Left colon (tissue), 2 donors: ENCODE results near the gene TMEM9B. TPM values are rescaled to one million over a fixed set of nuclear protein-coding genes. Genes with fewer than 3 reads are reported as not detected.
"Not testable (repeated sequence)": the region's sequence is repeated elsewhere in the genome, so short reads cannot be mapped to it uniquely, and the experiment has no call there.

Source experiments
- ATAC-seq: fragments of 200-7000 bp; cut with Tn5 transposase; one replicate; pipeline ENCODE4 v1.9.1; 2020; ENCODE audit warnings: mild to moderate bottlenecking, moderate library complexity
- DNase-seq, 2 donors: peaks; one replicate each; pipeline ENCODE4 v3.0.0-alpha.2; 2020
- intact Hi-C, 2 donors: fragments of 100-400 bp; cut with DNase I in 1 of 2; cut with micrococcal nuclease in 1 of 2; formaldehyde crosslinking; loops; one replicate each; pipeline versions ENCODE4 v1.11.2 to v1.14.0; 2022; cut with DNase I, micrococcal nuclease
- total RNA-seq, 2 donors: library from RNA; stranded (reverse); fragmentation: NEBNext Ultra II Directional; extraction: Animal tissue kit (Norgen Biotek cat#: 25700); gene quantifications; one replicate each; pipeline ENCODE4 v1.2.1, GENCODE V29; 2021
- donor health status: DM: no; HTN: no; CAD: no.
- donor health status: DM: yes; HTN: yes; CAD: no.

The TMEM9B gene
- total RNA-seq, 2 donors from 2014 or later = 90.2 to 90.8 TPM

DNA sequence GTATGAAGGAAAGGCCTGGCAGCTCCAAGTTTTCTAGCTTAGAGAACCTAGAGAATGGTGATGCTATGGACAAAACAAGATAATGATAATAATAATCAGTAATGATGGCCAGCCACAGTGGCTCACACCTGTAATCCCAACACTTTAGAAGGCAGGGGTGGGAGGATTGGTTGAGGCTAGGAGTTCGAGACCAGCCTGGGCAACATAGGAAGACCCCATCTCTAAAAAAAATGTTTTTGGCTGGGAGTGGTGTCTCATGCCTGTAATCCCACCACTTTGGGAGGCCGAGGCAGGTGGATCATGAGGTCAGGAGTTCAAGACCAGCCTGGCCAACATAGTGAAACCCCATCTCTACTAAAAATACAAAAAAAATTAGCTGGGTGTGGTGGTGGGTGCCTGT lies 28.5 kb downstream of the TMEM9B start:
- DNase-seq, ATAC-seq, intact Hi-C loops: not testable (repeated sequence)

DNA sequence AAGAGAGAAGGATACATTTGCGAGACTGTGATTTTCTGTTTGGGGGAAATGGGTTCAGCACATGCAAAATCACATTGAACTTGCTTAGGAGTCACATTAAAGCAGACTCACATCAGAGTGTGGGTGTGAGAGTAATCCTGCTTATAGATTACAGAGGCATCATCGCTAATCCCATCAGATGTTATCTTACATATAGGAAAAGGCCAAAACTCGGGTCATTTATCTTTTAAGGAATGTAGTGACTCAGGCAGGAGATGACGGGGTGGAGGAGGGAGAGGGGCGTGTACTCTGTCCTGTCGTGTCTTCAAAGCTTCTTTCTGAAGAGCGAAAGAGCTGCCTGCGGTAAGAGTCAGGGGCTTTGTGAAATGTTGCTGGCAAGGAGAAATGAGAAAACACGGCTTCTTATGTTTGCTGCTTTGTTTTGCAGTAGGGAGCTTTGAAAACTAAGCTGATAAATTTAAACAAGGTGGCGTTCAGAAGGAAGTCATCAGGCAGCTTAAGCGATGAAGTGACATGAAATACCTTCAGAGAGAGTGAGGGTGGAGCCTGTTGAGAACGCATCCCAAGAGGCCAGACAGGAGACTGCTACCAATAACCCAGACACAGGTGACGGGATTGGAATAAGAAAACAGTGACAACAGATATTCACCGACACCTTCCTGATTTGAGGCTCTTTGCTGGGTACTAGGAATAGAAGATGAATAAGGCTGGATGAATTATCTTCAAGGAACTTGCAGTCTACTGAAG lies 29.3 kb downstream of the TMEM9B start:
- intact Hi-C loops = no loop called here
- no peak for ATAC-seq
- no peak for DNase-seq

DNA sequence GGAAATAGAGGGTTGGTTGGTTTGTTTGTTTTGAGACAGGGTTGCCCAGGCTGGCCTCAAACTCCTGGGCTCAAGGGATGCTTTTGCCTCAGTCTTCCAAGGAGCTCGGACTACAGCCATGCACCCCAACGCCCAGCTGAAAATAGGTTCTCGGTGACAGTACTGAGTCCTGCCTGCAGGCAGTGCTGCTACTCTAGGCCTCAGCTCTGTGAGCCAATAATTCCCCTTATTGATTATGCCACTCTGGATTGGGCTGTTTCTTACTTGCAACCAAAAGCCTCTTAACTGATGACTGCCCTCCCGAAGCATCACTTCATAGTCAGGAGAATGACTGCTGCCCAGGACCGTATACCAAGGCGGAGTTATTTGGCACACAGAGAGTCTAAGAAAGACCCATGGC lies 30.3 kb downstream of the TMEM9B start:
- DNase-seq = no peak
- intact Hi-C loops = no loop called here
- ATAC-seq = no peak

DNA sequence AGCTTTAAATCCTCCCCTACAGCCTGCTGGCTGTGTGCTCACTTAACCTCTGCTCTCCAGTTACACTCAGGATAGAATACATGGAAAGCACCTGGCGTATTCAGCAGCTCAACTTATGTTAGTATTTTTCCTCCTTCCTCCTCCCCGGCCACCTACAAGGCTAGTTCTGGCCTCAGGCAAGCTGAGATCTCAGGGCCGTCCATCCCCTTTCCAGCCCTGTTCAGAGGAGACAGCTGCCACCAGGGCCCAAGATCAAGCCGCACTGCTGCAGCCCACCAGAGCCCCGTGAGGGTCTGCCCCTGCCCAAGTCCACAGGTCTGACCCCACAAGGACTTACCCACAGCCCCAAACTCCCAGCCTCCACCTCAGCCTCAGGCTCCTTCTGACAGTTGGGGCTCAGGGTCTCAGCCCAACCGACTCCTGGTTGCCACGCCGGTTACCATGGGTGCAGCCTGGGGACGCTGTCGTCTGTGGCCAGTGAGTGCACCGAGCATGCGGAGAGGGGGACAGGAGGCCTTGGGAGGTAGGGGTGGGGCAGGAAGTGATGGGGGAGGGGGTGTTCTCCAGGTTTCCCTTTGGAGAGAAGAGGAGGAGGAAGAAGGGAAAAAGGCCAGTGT lies 31.6 kb downstream of the TMEM9B start, which contains the start of gene C11orf16:
C11orf16 (minus strand) TSS at position 384 of the 617 bp plus-strand sequence. CDS start 639 bp downstream, outside the sequence.
- ATAC-seq = no peak
- intact Hi-C loops = no loop called here
- DNase-seq = no peak

DNA sequence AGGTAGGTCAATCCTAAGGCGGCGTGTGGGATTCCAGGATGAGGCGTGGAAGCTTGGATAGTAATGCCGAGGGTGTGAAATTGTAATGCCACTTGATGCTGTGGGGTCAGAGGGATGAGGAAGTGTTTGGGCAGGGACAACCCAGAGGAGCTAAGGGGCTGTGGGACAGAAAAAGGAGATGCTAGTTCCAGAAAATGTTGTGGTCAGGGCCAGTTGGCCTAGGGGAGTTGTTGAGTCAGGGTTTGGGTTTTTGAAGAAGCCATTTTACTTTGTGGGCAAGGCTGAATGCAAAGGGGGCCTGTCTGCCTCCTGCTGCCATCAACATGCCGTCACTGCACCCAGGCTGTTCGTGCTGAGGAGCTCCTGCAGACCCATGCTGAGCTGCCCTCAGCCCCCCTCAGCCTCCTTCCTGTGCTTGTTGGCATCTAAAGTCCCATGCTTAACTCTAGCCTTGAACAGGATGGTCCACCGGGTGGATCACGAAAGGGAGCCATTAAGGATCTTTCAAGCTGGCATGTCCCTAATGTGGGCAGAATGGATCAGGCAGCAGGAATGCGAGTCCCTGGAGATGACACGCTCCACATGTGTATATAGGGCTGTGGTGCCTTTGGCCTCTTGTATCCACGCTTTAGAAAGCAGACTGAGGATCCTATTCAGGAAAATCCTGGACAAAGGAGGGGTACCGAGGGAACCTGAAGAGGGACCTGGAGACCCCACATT lies 33.6 kb downstream of the TMEM9B start:
- ATAC-seq (no peak), DNase-seq (no peak)
- intact Hi-C loops = no loop called here

DNA sequence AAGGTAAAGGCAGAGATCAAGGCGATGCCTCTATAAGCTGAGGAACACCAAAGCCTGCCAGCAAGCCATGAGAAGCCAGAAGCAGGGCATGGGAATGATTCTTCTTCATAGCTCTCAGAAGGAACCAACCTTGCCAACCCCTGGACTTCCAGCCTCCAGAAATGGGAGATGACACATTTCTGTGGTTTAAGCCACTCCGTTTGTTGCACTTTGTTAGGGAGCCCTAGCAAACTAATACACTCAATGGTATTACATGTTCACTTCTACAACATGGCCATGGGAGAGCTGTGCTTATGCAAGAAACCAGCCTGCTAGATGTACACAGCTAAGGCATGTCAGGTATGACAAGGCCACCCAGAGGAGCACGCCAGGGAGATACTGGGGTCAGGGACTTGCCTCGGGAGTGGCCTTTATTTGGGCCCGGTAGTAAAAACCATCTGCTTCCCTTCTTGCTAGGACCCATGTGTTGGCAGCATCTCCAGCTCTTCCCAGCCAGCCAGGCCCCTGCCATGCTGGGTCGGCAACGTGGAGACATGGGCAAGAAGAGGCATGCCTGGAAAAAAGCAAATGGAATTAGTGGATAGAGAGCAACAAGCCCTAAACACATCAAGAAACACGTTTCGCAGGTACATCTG lies 35.1 kb downstream of the TMEM9B start:
- no peak for ATAC-seq
- intact Hi-C loops = no loop called here
- DNase-seq = no peak

DNA sequence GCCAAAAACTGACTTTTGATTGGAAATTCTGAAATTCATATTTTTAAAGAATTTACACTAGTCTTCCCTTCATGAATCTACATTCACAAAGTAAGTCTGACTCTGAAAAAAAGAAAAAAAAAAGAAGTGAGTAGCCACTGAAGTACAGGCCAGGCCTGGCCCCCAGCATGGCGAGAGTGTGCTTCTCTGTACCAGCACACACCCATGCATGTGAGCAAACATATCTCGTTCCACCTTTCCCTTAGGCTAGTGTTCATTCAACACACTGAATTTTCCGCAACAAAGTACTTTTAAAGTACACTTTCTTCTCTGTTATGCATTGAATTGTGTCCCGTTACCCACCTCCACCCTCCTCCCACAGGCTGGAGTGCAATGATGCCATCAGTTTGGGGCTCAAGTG lies 36.0 kb downstream of the TMEM9B start:
- no peak for DNase-seq
- intact Hi-C loops = no loop called here
- ATAC-seq = no peak

DNA sequence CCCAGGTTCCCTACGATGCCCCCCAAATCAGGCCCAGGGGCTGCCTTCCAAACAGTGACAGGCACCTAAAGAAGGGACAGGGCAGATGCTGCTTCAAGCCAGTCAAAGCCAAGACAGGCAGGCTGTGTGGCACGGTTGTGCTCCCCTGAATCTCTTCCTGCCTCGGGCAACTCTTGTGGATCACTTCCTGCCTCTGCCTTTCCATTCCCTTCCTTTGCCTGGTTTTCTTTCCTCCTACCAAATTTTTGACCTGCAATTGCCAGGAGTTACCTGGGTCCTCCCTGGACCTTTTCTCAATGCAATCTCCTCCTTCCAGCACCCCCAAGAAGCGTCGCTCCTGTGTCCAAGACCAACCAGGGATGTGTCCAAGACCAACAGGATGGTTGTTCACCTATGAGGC lies 37.0 kb downstream of the TMEM9B start:
- intact Hi-C loops = no loop called here
- ATAC-seq (no peak), DNase-seq (no peak)

DNA sequence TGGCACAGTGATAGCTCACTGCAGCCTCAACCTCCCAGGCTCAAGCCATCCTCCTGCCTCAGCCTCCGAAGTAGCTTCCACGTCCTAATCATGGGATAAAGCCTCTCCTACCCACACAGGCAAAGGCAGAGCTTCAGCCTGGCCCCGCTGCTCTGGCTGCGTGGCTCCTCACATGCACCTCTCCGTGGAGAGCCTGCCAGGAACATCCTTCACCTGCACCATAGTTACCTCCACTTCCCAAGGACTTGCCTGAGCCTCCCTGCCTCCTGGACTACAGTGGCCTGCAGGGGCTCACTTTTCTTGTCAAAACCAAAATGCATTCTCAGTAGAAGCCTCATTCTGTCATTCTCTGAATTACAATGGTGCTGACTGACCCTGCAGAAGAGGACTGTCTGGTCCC lies 38.0 kb downstream of the TMEM9B start:
- ATAC-seq = no peak
- intact Hi-C loops = no loop called here
- no peak for DNase-seq

DNA sequence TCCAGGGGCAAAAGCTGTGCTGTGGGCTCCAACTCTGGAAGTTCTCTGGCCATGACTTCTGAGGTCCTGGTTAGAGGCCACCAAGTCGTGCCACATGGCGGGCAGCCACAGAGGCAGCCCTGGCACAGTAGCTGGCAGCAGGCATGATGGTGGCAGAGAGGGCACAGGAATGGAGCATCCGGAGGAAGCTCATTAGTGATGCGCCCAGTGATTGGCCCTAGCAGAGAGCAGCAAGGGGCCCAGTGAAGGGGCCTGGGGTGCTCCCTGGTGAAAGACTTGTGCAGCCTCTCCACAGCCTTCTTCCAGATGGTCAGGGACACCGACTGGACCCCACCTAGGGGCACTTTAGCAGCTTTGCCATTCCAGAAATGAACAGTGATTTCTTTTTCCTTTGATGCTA lies 38.5 kb downstream of the TMEM9B start:
- no peak for DNase-seq
- intact Hi-C loops = no loop called here
- ATAC-seq = no peak

DNA sequence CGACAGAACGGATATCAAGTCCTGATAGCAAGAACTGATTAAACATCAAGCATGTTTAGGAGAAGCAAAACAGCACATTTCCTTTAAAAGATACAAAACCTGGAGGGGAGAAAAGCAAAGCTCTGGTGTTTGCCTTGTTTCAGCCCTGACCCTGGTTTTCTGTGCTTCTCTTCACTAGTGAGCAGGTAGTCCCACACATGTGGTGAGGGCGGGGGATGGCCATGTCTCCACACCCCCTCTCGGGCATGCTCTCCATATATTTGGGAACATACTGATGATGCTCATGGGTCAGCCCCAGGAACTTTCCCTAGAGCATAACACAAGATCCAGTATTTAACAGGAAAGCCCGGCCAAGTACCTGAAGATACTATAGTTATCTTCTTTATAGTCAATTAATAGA lies 41.6 kb downstream of the TMEM9B start:
- intact Hi-C loops = no loop called here
- DNase-seq = no peak
- no peak for ATAC-seq

DNA sequence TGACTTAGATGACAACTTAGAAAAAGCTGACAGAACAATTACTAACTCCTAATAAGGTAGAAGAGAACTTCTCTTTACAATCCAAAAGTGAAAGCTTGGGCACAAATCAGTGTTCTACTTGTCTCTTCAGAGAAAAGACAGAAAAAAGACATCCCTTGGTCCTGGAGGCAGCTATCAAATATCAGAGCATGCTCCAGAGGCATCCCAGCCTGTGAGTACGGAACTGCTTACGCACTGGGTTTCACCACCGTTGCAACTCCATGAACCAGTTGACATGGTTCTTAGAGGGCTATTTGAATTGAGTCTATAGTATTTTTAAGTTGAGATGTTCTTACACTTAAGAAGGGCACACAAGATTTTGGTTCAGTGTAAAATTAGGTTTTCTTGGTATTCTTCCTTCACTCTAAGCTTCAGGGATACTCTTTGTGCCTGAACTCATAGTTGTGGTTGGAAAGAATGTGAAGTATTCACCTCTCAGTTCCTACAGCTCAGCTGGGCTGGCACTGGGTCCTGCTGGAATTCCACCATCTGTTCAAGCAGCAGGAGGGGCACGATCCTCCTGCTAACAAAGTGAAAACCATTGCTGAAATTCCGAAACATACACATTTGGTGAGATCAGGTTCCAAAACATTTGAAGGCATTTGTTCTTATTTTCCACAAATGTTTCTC lies 47.0 kb downstream of the TMEM9B start:
- DNase-seq (no peak), ATAC-seq (no peak)
- intact Hi-C loops = loop anchor here in 1 of 2 donors (10.0 kb wide), 1 partner anchor 232 kb away; the partner anchor contains the start of genes RPL27A and TRIM66

DNA sequence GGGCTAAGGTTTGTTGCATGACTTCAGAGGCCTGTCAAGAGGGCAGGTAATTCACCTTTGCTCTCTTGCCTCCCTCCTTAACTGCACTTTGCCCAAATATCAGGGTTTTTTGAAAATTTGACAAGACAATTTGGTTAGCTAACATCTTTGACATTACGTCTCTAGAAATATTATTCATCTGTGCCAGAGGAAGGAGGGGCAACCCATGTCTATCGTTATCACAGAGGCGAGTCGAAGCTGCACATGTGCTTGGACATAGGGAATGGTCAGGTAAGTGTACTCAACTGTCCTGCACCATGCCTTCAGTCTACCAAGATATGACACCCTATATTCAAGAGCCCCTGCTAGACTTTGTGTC lies 49.6 kb downstream of the TMEM9B start:
- ATAC-seq (no peak), DNase-seq (no peak)
- intact Hi-C loops = loop anchor here in 1 of 2 donors (10.0 kb wide), 1 partner anchor 230 kb away; the partner anchor contains the start of genes RPL27A and TRIM66

DNA sequence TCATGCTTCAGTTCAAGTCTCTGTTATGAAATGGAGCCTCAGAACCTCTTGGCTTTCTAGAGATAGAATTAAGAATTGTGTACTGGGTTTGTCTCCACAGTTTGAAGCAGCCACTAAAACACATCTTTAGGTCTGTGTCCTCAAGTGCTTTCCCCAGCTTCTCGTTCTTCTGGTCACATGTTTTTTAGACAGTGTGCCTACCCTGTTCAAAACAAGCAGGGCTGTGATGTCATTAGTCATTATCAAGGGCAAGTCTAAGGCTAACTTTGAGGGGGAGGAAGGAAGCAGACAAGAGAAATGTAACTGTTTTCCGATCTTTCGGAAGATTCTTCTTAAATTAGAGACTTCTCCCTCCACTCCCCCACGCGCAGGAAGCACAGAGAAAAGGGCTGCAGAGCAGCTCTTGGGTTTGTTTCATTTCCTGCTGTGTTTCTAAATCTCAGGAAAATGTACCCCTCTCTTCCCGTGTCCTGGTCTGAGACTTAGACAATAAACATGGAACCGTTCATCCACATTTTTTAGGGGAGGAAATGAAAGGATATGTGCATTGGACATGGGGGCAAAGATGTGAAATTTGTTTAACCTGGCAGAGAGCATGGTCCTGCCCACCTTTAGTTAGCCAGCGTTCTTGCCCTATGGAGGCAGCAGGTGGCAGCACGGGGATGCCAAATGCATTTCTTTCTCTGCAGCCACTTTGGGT lies 50.1 kb downstream of the TMEM9B start:
- intact Hi-C loops = loop anchor here in 1 of 2 donors (10.0 kb wide), 1 partner anchor 229 kb away; the partner anchor contains the start of genes RPL27A and TRIM66
- no peak for ATAC-seq
- peak in 1 of 2 donors; percentile 38 for DNase-seq

DNA sequence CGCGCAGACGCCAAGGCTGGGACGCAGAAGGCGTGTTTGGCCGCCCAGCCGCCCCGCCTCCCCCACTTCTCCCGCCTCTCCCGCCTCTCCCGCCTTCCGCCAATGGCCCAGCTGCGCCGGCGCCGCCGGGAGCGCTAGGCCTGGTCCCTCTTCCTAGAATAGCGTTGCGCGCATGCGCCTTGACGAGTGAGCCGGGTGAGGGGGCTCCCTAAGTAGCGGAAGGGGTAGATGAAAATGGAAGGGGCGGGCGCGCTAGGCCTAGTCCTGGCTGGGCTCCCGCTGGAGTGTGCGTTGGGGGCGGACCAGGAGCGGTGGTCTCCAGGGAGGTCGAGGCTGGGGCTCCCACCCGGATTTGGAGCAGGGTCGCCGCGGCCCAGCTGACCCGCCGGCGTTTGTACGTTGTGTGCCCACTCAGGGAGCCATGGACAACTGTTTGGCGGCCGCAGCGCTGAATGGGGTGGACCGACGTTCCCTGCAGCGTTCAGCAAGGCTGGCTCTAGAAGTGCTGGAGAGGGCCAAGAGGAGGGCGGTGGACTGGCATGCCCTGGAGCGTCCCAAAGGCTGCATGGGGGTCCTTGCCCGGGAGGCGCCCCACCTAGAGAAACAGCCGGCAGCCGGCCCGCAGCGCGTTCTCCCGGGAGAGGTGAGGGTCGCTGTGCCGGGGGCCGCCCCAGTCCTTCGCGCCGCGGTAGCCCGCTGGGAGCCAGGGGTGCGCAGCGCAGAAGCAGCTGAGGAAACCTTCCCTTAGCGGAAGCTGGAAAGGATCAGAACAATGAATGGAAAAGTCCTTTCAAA lies 53.0 kb downstream of the TMEM9B start, which contains the start of gene AKIP1:
AKIP1 (plus strand) TSS at position 161 of the 795 bp plus-strand sequence; CDS start at position 422, 261 bp downstream.
- peak; percentile 98 for ATAC-seq
- peak; percentile 95 for DNase-seq
- intact Hi-C loops = loop anchor here in 1 of 2 donors (10.0 kb wide), 1 partner anchor 226 kb away; the partner anchor contains the start of genes RPL27A and TRIM66

DNA sequence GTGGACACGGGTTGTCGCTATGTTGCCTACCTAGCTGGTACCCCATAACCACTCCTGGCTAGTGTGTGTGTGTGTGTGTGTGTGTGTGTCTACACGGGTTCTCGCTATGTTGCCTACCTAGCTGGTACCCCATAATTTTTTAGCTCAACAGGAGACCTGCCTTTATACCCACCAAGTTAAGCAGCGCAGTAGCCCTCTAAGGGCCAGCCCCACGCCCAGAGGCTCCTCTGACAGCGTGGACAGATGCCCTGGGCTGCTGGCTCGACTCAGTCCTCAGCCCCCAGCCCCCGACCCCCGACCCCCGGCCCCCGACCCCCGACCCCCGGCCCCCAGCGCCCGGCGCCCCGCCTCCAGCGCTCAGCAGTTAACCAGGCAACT lies 53.6 kb downstream of the TMEM9B start:
- DNase-seq (no peak), ATAC-seq (peak; percentile 8)
- intact Hi-C loops = loop anchor here in 1 of 2 donors (10.0 kb wide), 1 partner anchor 226 kb away; the partner anchor contains the start of genes RPL27A and TRIM66

DNA sequence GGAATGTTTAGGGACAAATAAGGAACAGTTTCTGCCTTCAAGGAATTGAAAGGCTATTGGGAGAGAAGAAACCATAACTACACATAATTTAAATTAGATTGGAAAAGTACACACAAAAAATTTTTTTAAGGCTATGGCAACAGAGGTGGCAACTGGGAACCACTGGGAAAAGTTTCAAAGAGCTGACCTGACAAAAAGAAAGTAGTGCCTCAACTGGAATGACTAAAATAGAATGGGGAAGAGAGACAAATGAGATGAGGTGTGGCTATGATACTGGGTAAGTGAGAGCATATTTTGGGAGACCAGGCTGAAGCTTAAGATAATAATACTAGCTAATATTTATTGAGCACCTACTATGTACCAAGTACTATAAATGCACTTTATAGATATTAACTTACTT lies 56.1 kb downstream of the TMEM9B start:
- intact Hi-C loops = no loop called here
- DNase-seq (no peak), ATAC-seq (no peak)
